ENCODE results near the gene ITK. TPM values are rescaled to one million over a fixed set of nuclear protein-coding genes. Genes with fewer than 3 reads are reported as not detected.

ITK gene
- polyA plus RNA-seq, 2 of the 4 experiments (the other 2 are of a cell fraction): not detected

DNA sequence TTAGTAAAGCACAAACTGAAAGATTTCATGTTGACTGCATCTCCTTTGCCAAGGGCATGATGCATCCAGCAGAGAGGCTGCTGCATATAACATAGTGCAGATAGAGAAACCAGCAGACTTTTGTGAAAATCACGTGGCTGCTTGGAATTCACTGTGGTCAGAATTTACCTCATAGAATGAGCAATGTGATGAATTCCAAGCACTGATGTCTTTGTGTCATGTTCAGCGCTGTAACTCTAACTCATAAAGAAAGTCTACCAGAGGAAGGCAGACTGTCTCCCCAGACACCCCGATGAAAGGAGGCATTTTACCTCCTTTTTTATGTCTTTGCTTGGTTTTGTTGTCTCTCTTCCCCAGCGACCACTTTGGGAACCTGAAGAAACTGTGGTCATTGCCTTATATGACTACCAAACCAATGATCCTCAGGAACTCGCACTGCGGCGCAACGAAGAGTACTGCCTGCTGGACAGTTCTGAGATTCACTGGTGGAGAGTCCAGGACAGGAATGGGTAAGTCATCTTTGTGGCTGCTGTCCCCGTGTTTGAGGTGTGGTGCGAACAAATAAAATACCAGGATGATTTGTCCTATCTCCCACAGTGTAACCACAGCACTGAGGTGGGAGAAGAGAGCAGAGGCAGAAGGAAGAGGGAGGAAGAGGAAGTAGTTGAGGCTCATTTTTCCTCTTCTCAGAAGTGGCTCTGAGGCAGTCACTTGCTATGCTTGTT lies 42.0 kb downstream of the ITK start:
- ChIA-PET CTCF (interaction anchor here (1.5 kb wide), 1 partner anchor 32 kb away, joined by 5 read pairs; no protein-coding TSS in a partner anchor), POLR2A (no interaction called here)
- H3K4me2 ChIP-seq: no peak overlapping the region
- H3K4me1 ChIP-seq: no peaks in the 10 kb centered on the region
- H3K27ac ChIP-seq: no peak overlapping the region
- FAIRE-seq (no peak), DNase-seq (ENCODE audit: low read depth in 1 of 2, low spot score in 1 of 2) (no peak), ATAC-seq (peak; percentile 26 to 47; a peak in 3 of 6 replicates)
- no peaks in the 10 kb centered on the region for H3K9me3 ChIP-seq
- H3K4me3 ChIP-seq: no peak overlapping the region
- no peak for TF ChIP-seq POLR2AphosphoS2 (conservative IDR thresholded peaks at IDR 0.05; ENCODE audit: low read length)
- no peak for TF ChIP-seq FOSB (CRISPR knock-in tag; IDR thresholded peaks at IDR 0.05)
- TF ChIP-seq RAD21 (conservative IDR thresholded peaks at IDR 0.05 in 1 of 2, IDR thresholded peaks at IDR 0.05 in 1 of 2): no peak
- TF ChIP-seq EP300 (IDR thresholded peaks at IDR 0.05): no peak
- no peak for TF ChIP-seq HOXB5 (CRISPR knock-in tag; IDR thresholded peaks at IDR 0.05)
- no peak for TF ChIP-seq SREBF2 (IDR thresholded peaks at IDR 0.05)
- TF ChIP-seq HEYL (CRISPR knock-in tag; IDR thresholded peaks at IDR 0.05): no peak
- no peak for TF ChIP-seq ZC3H11A (IDR thresholded peaks at IDR 0.05)
- WGBS (ENCODE audit: missing lambda C conversion rate): 61% methylated on average over 10 of the region's 10 CpGs

DNA sequence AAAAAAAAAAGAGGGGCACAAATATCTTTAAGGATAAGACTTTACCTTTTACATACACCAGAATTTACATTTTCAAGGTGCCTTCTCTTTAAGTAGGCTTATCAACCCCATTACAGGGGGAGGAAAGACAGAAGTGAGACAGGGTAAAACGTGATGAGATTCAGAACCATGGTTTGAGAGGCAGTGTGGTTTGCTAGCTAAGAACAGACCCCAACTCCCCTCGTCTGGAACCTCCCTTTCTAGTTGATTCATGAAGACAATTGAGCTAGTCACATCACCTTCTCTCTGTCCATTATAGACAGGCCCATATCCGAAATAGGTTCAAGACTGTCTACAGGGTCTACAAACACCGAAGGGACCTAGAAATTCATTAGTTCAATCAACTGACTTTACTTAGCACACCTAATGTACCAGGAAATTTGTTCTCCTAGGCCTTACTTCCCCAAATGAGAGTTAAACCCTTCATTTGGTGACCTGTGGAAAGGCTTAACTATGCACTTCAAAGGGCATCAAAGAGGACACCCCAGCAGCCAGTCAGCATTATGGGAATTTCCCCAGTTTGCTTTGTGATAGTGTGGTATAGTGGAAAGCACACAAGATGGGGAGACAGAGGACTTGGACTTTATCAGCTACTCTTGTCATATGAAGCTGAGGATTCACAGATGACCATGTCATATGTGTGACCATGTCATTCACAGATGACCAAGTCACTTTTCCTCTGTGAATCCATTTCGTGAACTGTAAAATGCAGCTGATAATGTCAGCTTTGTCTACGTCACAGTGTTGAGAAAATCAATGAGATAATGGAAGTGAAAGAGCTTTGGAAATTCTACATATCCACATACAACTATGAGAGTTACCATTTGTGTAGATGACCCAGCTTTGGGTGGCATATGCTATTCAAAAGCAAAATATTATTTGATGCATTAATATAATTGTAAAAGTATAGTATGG lies 45.1 kb downstream of the ITK start:
- WGBS (ENCODE audit: missing lambda C conversion rate): 39% methylated on average over 6 of the region's 6 CpGs
- POLR2A ChIA-PET: no interaction called here
- TF ChIP-seq FOSL2 (IDR thresholded peaks at IDR 0.05): no peak
- TF ChIP-seq FOSL2 (CRISPR knock-in tag; IDR thresholded peaks at IDR 0.05): no peak
- no peak for TF ChIP-seq HOXA7 (CRISPR knock-in tag; IDR thresholded peaks at IDR 0.05)
- TF ChIP-seq GATA3 (IDR thresholded peaks at IDR 0.05; ENCODE audit: borderline replicate concordance): no peak
- TF ChIP-seq RCOR1 (IDR thresholded peaks at IDR 0.05; ENCODE audit: low read depth, low read length): no peak
- no peak for TF ChIP-seq USF2 (IDR thresholded peaks at IDR 0.05)
- TF ChIP-seq EP300 (IDR thresholded peaks at IDR 0.05): no peak
- TF ChIP-seq BHLHE40 (IDR thresholded peaks at IDR 0.05; ENCODE audit: low read depth, low read length): no peak
- TF ChIP-seq EHMT2 (IDR thresholded peaks at IDR 0.05; ENCODE audit: low read depth): no peak
- TF ChIP-seq ESRRA (IDR thresholded peaks at IDR 0.05; ENCODE audit: borderline replicate concordance, low read length): no peak
- no peak for TF ChIP-seq CHD4 (IDR thresholded peaks at IDR 0.05; ENCODE audit: borderline replicate concordance)
- TF ChIP-seq NR3C1 (IDR thresholded peaks at IDR 0.05): no peak
- TF ChIP-seq ZSCAN20 (CRISPR knock-in tag; IDR thresholded peaks at IDR 0.05): no peak
- no peak for TF ChIP-seq ZC3H11A (IDR thresholded peaks at IDR 0.05)
- TF ChIP-seq SMC3 (IDR thresholded peaks at IDR 0.05): no peak
- TF ChIP-seq HDAC2 (IDR thresholded peaks at IDR 0.05): no peak
- TF ChIP-seq HOXB13 (CRISPR knock-in tag; IDR thresholded peaks at IDR 0.05; ENCODE audit: low read depth): no peak
- no peak for TF ChIP-seq FOSB (CRISPR knock-in tag; IDR thresholded peaks at IDR 0.05)
- no peak for TF ChIP-seq NPAS2 (CRISPR knock-in tag; IDR thresholded peaks at IDR 0.05; ENCODE audit: borderline replicate concordance)
- Histone ChIP-seq H3K27ac (no peak overlapping the region), H3K9me3 (no peaks in the 10 kb centered on the region), H3K4me2 (no peak overlapping the region), H3K4me1 (no peaks in the 10 kb centered on the region; the same call in 2 of the 3 replicates), H3K4me3 (no peak overlapping the region)
- ATAC-seq (no peak), DNase-seq (ENCODE audit: low read depth in 1 of 2, low spot score in 1 of 2) (no peak), FAIRE-seq (no peak)
- CTCF ChIA-PET: interaction anchor here (0.6 to 1.1 kb wide), 3 partner anchors 27 to 333 kb away, joined by 3 to 4 read pairs (median 3); no protein-coding TSS in a partner anchor

Measured in A549 (cell line).